ENCODE data around the gene LZTS2.

LZTS2 gene

GRCh38 chr10:100986623-100986951 lies 13.0 kb upstream of the LZTS2 start:
- DNase-seq (ENCODE audit: low spot score in 2 of 2) = no peak
- peak overlapping the region; percentile 97 for H3K27ac Mint-ChIP-seq

GRCh38 chr10:100986952-100987684 lies 12.5 kb upstream of the LZTS2 start, which contains the start of the genes MRPL43 and TWNK:
Gene MRPL43, minus strand, starts transcription at chr10:100987497. Its CDS starts 54 bp downstream, at chr10:100987443.
Gene TWNK, plus strand, starts transcription at chr10:100987543. Its CDS starts 668 bp downstream, at chr10:100988211.
- peak within 1 kb of the TSS; percentile 99 for H3K4me3 Mint-ChIP-seq
- peak; percentile 95 for ATAC-seq
- H3K9me3 Mint-ChIP-seq = no peaks in the 10 kb centered on the region
- peaks cover 53% of the 10 kb centered on the region for H3K4me1 Mint-ChIP-seq
- peak within 1 kb of the TSS; percentile 97 for H3K27ac Mint-ChIP-seq
- peak; percentile 65 to 90 for DNase-seq (ENCODE audit: low spot score in 2 of 2)
- H3K36me3 Mint-ChIP-seq = peaks cover 60% of the 10 kb centered on the region

More at GRCh38 chr10:100986623-100986951, 13.0 kb upstream of the LZTS2 start:
- peak overlapping the region; percentile 99 for H3K4me3 Mint-ChIP-seq
- H3K9me3 Mint-ChIP-seq = no peaks in the 10 kb centered on the region
- H3K36me3 Mint-ChIP-seq = peaks cover 59% of the 10 kb centered on the region
- no peak for ATAC-seq
- H3K4me1 Mint-ChIP-seq = peaks cover 53% of the 10 kb centered on the region

- Mint-ChIP-seq H3K36me3 (peaks cover 60% of the 10 kb centered on the region), H3K4me3 (peak overlapping the region; percentile 99), H3K9me3 (no peaks in the 10 kb centered on the region), H3K4me1 (peaks cover 53% of the 10 kb centered on the region), H3K27ac (peak overlapping the region; percentile 97)
- ATAC-seq (peak; percentile 3), DNase-seq (ENCODE audit: low spot score in 2 of 2) (no peak)
Measured at GRCh38 chr10:100987685-100988049, 11.9 kb upstream of the LZTS2 start.

GRCh38 chr10:100988166-100988565 lies 11.4 kb upstream of the LZTS2 start:
- Mint-ChIP-seq H3K36me3 (peaks cover 65% of the 10 kb centered on the region), H3K4me3 (peak overlapping the region; percentile 99), H3K4me1 (peaks cover 53% of the 10 kb centered on the region), H3K27ac (peak overlapping the region; percentile 97), H3K9me3 (no peaks in the 10 kb centered on the region)
- ATAC-seq (no peak), DNase-seq (ENCODE audit: low spot score in 2 of 2) (no peak)

- Mint-ChIP-seq H3K36me3 (peaks cover 74% of the 10 kb centered on the region), H3K9me3 (no peaks in the 10 kb centered on the region), H3K4me1 (peaks cover 50% of the 10 kb centered on the region), H3K27ac (no peak overlapping the region), H3K4me3 (peak overlapping the region; percentile 99)
- ATAC-seq (no peak), DNase-seq (ENCODE audit: low spot score in 2 of 2) (no peak)
Measured at GRCh38 chr10:100989088-100989487, 10.5 kb upstream of the LZTS2 start.

- Mint-ChIP-seq H3K4me3 (no peak overlapping the region), H3K9me3 (no peaks in the 10 kb centered on the region), H3K4me1 (peaks cover 42% of the 10 kb centered on the region), H3K36me3 (peaks cover 78% of the 10 kb centered on the region), H3K27ac (peak overlapping the region; percentile 84)
- no peak for DNase-seq (ENCODE audit: low spot score in 2 of 2)
- ATAC-seq = no peak
Measured at GRCh38 chr10:100993986-100994708, 5.5 kb upstream of the LZTS2 start.

GRCh38 chr10:100995181-100995580 lies 4.4 kb upstream of the LZTS2 start:
- Mint-ChIP-seq H3K4me3 (no peak overlapping the region), H3K27ac (peak overlapping the region; percentile 84), H3K36me3 (peaks cover 68% of the 10 kb centered on the region), H3K9me3 (no peaks in the 10 kb centered on the region), H3K4me1 (peaks cover 32% of the 10 kb centered on the region)
- DNase-seq (ENCODE audit: low spot score in 2 of 2) (no peak), ATAC-seq (no peak)

GRCh38 chr10:100996678-100997359 lies 2.8 kb upstream of the LZTS2 start:
- H3K4me3 Mint-ChIP-seq = peak overlapping the region; percentile 81
- H3K36me3 Mint-ChIP-seq = peaks cover 52% of the 10 kb centered on the region
- ATAC-seq = peak; percentile 31
- H3K4me1 Mint-ChIP-seq = peaks cover 28% of the 10 kb centered on the region
- H3K9me3 Mint-ChIP-seq = no peaks in the 10 kb centered on the region
- peak in 1 of 2 donors; percentile 77 for DNase-seq (ENCODE audit: low spot score in 2 of 2)
- H3K27ac Mint-ChIP-seq = peak overlapping the region; percentile 84

- no peaks in the 10 kb centered on the region for H3K9me3 Mint-ChIP-seq
- H3K4me1 Mint-ChIP-seq = peaks cover 28% of the 10 kb centered on the region
- peaks cover 44% of the 10 kb centered on the region for H3K36me3 Mint-ChIP-seq
- peak overlapping the region; percentile 81 for H3K4me3 Mint-ChIP-seq
- DNase-seq (ENCODE audit: low spot score in 2 of 2) (peak; percentile 84 to 92), ATAC-seq (peak; percentile 70)
- peak overlapping the region; percentile 84 for H3K27ac Mint-ChIP-seq
Measured at GRCh38 chr10:100997360-100998182, 2.0 kb upstream of the LZTS2 start.

GRCh38 chr10:100998183-100998990 lies 1.2 kb upstream of the LZTS2 start:
- ATAC-seq (peak; percentile 52), DNase-seq (ENCODE audit: low spot score in 2 of 2) (peak in 1 of 2 donors; percentile 37)
- Mint-ChIP-seq H3K9me3 (no peaks in the 10 kb centered on the region), H3K4me1 (peaks cover 28% of the 10 kb centered on the region), H3K27ac (peak overlapping the region; percentile 84), H3K36me3 (peaks cover 36% of the 10 kb centered on the region), H3K4me3 (peak overlapping the region; percentile 81)

GRCh38 chr10:100998991-100999741 lies 442 bp upstream of the LZTS2 start:
- ATAC-seq (peak; percentile 79), DNase-seq (ENCODE audit: low spot score in 2 of 2) (peak; percentile 87 to 89)
- Mint-ChIP-seq H3K9me3 (no peaks in the 10 kb centered on the region), H3K27ac (peak overlapping the region; percentile 84), H3K4me3 (peak overlapping the region; percentile 81), H3K4me1 (peaks cover 28% of the 10 kb centered on the region), H3K36me3 (peaks cover 28% of the 10 kb centered on the region)

- Mint-ChIP-seq H3K4me1 (peaks cover 28% of the 10 kb centered on the region), H3K27ac (peak overlapping the region; percentile 34), H3K36me3 (peaks cover 17% of the 10 kb centered on the region), H3K4me3 (peak overlapping the region; percentile 81), H3K9me3 (no peaks in the 10 kb centered on the region)
- no peak for ATAC-seq
- no peak for DNase-seq (ENCODE audit: low spot score in 2 of 2)
Measured at GRCh38 chr10:101000127-101000914, 713 bp downstream of the LZTS2 start.

Data from stimulated activated effector memory CD8-positive, alpha-beta T cell treated with anti-CD3 and anti-CD28 coated beads, Interleukin-12 subunit alpha, Interleukin-12 subunit beta, amount 100 ng/mL, for 72 hours (primary cell).